ENCODE data around the gene PCDHGA5.
"Not testable (repeated sequence)": the region's sequence is repeated elsewhere in the genome, so short reads cannot be mapped to it uniquely, and the experiment has no call there.

- TF ChIP-seq CTCF (IDR thresholded peaks at IDR 0.05; ENCODE audit: low read depth, low read length); POLR2A (IDR thresholded peaks at IDR 0.05; ENCODE audit: extremely low read depth, insufficient read length): not testable (repeated sequence)
Measured at GRCh38 chr5:141316963-141317362, 47.0 kb upstream of the PCDHGA5 start.

All from NB4 (cell line).